Measurements from ENCODE around the gene GNG13.

DNA sequence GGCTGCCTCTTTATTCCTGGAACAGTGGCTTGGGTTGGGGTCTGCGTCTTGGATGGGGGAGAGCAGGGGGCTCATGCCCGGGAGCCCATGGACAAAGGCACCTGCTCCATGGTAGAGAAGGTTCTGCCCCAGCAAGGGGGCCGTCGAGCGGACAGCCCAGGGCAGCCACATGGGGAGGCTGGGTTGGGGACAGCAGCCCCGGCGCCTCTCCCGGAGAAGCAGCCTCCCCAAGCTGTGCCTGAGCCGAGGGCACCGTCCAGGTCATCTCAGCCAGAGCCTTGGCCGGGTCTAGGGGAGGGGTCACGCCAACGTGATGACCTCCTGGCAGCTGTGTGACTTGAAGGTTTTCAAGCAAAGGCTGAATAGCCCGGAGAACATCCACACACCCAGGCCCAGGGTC lies 32.9 kb upstream of the GNG13 start:
- TF ChIP-seq CTCF (IDR thresholded peaks at IDR 0.05; ENCODE audit: low read depth, low read length, poor library complexity, severe bottlenecking) (no peak), EZH2phosphoT487 (IDR thresholded peaks at IDR 0.05; ENCODE audit: borderline replicate concordance, low read length) (no peak)
